ENCODE measurements around the gene CTBP2. TPM values are rescaled to one million over a fixed set of nuclear protein-coding genes. Genes with fewer than 3 reads are reported as not detected.

Gene CTBP2
- total RNA-seq, 3 donors from 2014 or later = 53.1 to 91.2 (median 65.9) TPM

- TF ChIP-seq CTCF (IDR thresholded peaks at IDR 0.05) = no peak
- peak in 1 of 3 donors; percentile 44 for TF ChIP-seq POLR2AphosphoS5 (IDR thresholded peaks at IDR 0.05)
- no peak for TF ChIP-seq POLR2A (IDR thresholded peaks at IDR 0.05)
Measured at GRCh38 chr10:125156739-125157480, 3.5 kb downstream of the CTBP2 start.

GRCh38 chr10:125156196-125156595 is 4.2 kb downstream of the CTBP2 start:
- Histone ChIP-seq H3K4me3 (no peak overlapping the region), H3K27ac (peak overlapping the region; percentile 23 to 99), H3K9me3 (no peaks in the 10 kb centered on the region), H3K36me3 (no peaks in the 10 kb centered on the region), H3K4me1 (peaks cover 5 to 34% of the 10 kb centered on the region in 2 donors), H3K27me3 (no peaks in the 10 kb centered on the region)
- intact Hi-C loops (cut with DNase I; ENCODE audit: low total_unique reads) = loop anchor here (5.0 kb wide), 1 partner anchor 94 kb away; no protein-coding TSS in a partner anchor
- DNase-seq (ENCODE audit: low spot score in 2 of 2) = peak in 1 of 2 donors; percentile 17
- no peak for TF ChIP-seq POLR2AphosphoS5 (IDR thresholded peaks at IDR 0.05)
- TF ChIP-seq CTCF (IDR thresholded peaks at IDR 0.05) = no peak

More at GRCh38 chr10:125156739-125157480, 3.5 kb downstream of the CTBP2 start:
- H3K4me3 ChIP-seq = peak overlapping the region in 2 of 3 donors; percentile 91 to 97
- peak overlapping the region; percentile 64 to 99 for H3K27ac ChIP-seq
- H3K9me3 ChIP-seq = no peaks in the 10 kb centered on the region
- intact Hi-C loops (cut with DNase I; ENCODE audit: low total_unique reads) = loop anchor here (5.0 kb wide), 1 partner anchor 95 kb away; no protein-coding TSS in a partner anchor
- H3K4me1 ChIP-seq = peaks cover 5 to 34% of the 10 kb centered on the region in 2 donors
- no peaks in the 10 kb centered on the region for H3K27me3 ChIP-seq
- DNase-seq (ENCODE audit: low spot score in 2 of 2) = peak in 1 of 2 donors; percentile 20
- no peaks in the 10 kb centered on the region for H3K36me3 ChIP-seq

- intact Hi-C loops (cut with DNase I; ENCODE audit: low total_unique reads) = loop anchor here (5.0 kb wide), 1 partner anchor 93 kb away; no protein-coding TSS in a partner anchor
- H3K27me3 ChIP-seq = no peaks in the 10 kb centered on the region
- peak in 1 of 2 donors; percentile 55 for DNase-seq (ENCODE audit: low spot score in 2 of 2)
- H3K4me1 ChIP-seq = peaks cover 5 to 34% of the 10 kb centered on the region in 2 donors
- peak overlapping the region in 2 of 3 donors; percentile 24 to 50 for H3K4me3 ChIP-seq
- TF ChIP-seq POLR2AphosphoS5 (IDR thresholded peaks at IDR 0.05) (peak in 1 of 3 donors; percentile 19), CTCF (IDR thresholded peaks at IDR 0.05) (no peak), POLR2A (IDR thresholded peaks at IDR 0.05) (no peak)
- H3K36me3 ChIP-seq = no peaks in the 10 kb centered on the region
- H3K27ac ChIP-seq = peak overlapping the region; percentile 87 to 99
- H3K9me3 ChIP-seq = no peaks in the 10 kb centered on the region
Measured at GRCh38 chr10:125155101-125155500, 5.3 kb downstream of the CTBP2 start.

- H3K4me1 ChIP-seq = peaks cover 5 to 34% of the 10 kb centered on the region in 2 donors
- peak overlapping the region in 2 of 3 donors; percentile 24 to 50 for H3K4me3 ChIP-seq
Measured at GRCh38 chr10:125154529-125154928, 5.8 kb downstream of the CTBP2 start.

More at GRCh38 chr10:125154529-125154928, 5.8 kb downstream of the CTBP2 start:
- Histone ChIP-seq H3K27me3 (no peaks in the 10 kb centered on the region), H3K27ac (peak overlapping the region; percentile 87 to 99), H3K36me3 (no peaks in the 10 kb centered on the region), H3K9me3 (no peaks in the 10 kb centered on the region)
- intact Hi-C loops (cut with DNase I; ENCODE audit: low total_unique reads) = no loop called here
- peak in 1 of 2 donors; percentile 17 for DNase-seq (ENCODE audit: low spot score in 2 of 2)
- TF ChIP-seq POLR2A (IDR thresholded peaks at IDR 0.05) (no peak), POLR2AphosphoS5 (IDR thresholded peaks at IDR 0.05) (no peak), CTCF (IDR thresholded peaks at IDR 0.05) (no peak)

Data from breast epithelium (tissue), 4 donors.